Activated naive CD8-positive, alpha-beta T cell (primary cell): ENCODE results near the gene RPGRIP1L.
"Not testable (repeated sequence)": the region's sequence is repeated elsewhere in the genome, so short reads cannot be mapped to it uniquely, and the experiment has no call there.

Experiments used
- H3K27ac Mint-ChIP-seq: one replicate; pipeline ENCODE4 v1.8.0; 2021; ENCODE audit warnings: mixed read lengths
- H3K27me3 Mint-ChIP-seq: one replicate; pipeline ENCODE4 v1.8.0; 2021; ENCODE audit warnings: mixed read lengths
- H3K36me3 Mint-ChIP-seq: one replicate; pipeline ENCODE4 v1.8.0; 2021; ENCODE audit warnings: mixed read lengths
- H3K4me1 Mint-ChIP-seq: one replicate; pipeline ENCODE4 v1.8.0; 2021; ENCODE audit warnings: low read depth, mixed read lengths
- H3K4me3 Mint-ChIP-seq: one replicate; pipeline ENCODE4 v1.8.0; 2021; ENCODE audit warnings: mild to moderate bottlenecking, mixed read lengths
- H3K9me3 Mint-ChIP-seq: one replicate; pipeline ENCODE4 v1.8.0; 2021; ENCODE audit warnings: low read depth, mixed read lengths

RPGRIP1L gene

DNA sequence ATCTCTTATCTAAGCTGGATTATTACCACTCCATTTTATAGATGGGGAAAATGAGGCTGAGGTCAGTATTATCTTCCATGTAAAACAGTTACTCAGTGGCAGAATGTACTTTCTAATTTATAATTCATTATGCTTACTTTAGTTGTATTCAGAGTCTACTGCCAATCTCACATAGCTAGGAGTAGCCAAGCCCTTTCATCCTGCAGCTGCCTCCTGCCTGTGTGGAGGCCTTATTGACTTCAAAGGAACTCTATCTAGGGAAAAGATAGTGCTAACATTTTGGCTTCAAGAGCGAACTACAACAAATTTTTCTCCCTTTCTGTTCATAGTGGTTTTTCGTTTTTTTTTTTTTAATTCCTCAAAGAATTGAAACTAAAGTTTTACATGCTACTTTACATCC is 12.9 kb downstream of the RPGRIP1L start:
- H3K4me1 Mint-ChIP-seq = no peaks in the 10 kb centered on the region
- H3K4me3 Mint-ChIP-seq = no peak overlapping the region
- H3K27me3 Mint-ChIP-seq = no peaks in the 10 kb centered on the region
- H3K27ac Mint-ChIP-seq = no peak overlapping the region
- H3K36me3 Mint-ChIP-seq = peaks cover 22% of the 10 kb centered on the region
- no peaks in the 10 kb centered on the region for H3K9me3 Mint-ChIP-seq

DNA sequence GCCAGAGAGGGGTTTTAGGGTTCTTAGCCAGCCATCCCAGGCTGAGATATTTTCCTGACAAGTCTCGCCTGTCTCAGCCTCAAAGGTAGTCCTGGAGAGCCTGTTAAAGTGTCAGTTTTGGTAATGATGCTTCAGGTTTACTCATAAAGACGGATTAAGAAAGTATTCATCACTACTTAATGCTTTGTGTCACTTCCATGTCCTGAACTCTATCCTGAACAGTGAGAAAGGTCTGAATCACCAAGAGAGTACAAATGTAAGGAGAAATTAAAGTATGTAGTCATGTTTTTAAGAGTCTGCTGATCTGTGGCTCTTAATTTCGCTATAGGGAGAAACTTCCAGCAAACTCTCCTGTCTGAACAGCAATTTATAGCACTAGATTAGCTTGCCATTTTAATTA is 14.0 kb downstream of the RPGRIP1L start:
- Mint-ChIP-seq H3K36me3 (peaks cover 26% of the 10 kb centered on the region), H3K9me3 (no peaks in the 10 kb centered on the region), H3K4me1 (no peaks in the 10 kb centered on the region), H3K27ac (no peak overlapping the region), H3K4me3 (no peak overlapping the region), H3K27me3 (no peaks in the 10 kb centered on the region)

DNA sequence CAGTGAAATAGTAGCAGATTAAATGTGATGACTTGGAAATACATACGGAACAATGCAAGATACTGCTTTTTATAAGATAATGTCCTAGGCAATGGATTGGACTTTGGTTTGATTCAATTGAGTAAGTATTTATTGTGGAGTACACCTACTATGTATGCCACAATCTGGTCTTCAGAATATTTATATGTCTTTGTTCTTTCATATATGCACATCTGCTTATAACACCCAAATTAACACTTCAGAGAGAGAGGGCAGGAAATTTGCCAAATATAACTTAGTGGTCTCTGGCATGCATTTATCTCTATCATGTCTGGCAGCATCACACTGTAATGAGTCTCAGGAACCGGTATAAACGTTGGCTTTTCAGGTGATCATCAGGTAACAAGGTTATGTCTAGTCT is 16.9 kb downstream of the RPGRIP1L start:
- peaks cover 22% of the 10 kb centered on the region for H3K36me3 Mint-ChIP-seq
- no peaks in the 10 kb centered on the region for H3K27me3 Mint-ChIP-seq
- no peaks in the 10 kb centered on the region for H3K9me3 Mint-ChIP-seq
- H3K4me1 Mint-ChIP-seq = no peaks in the 10 kb centered on the region
- no peak overlapping the region for H3K27ac Mint-ChIP-seq
- H3K4me3 Mint-ChIP-seq = no peak overlapping the region

DNA sequence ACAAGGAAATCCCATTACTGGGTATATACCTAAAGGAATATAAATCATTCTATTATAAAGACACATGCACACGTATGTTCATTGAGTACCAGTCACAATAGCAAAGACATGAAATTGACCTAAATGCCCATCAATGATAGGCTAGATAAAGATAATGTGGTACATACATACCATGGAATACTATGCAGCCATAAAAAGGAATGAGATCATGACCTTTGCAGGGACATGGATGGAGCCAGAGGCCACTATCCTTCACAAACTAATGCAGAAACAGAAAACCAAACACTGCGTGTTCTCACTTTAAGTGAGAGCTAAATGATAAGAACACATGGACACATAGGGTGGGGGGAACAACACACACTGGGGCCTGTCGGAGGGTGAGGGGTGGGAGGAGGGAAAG is 18.3 kb downstream of the RPGRIP1L start:
- H3K27me3 Mint-ChIP-seq, H3K4me1 Mint-ChIP-seq, H3K27ac Mint-ChIP-seq, H3K4me3 Mint-ChIP-seq, H3K9me3 Mint-ChIP-seq: not testable (repeated sequence)
- peaks cover 19% of the 10 kb centered on the region for H3K36me3 Mint-ChIP-seq

DNA sequence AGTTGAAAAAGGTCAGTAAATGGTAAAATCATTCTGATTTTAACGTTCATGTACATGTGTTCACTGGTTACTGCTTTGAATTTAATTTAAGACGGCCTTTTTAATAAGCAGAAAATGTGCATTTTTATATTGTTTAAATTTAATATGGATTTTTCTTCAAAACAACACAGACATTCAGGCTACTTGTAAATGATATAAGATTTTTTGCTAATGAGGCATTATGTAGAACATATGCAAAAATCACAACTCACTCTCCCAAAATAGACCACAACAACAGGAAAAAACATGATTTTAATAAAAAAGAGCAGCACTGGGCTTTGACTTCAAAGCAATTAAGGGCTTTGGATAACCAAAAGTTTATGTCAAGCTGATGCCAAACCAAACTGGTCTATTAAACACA is 22.3 kb downstream of the RPGRIP1L start:
- H3K27ac Mint-ChIP-seq = no peak overlapping the region
- H3K27me3 Mint-ChIP-seq = no peaks in the 10 kb centered on the region
- H3K4me1 Mint-ChIP-seq = no peaks in the 10 kb centered on the region
- H3K36me3 Mint-ChIP-seq = peaks cover 31% of the 10 kb centered on the region
- no peak overlapping the region for H3K4me3 Mint-ChIP-seq
- H3K9me3 Mint-ChIP-seq = no peaks in the 10 kb centered on the region

DNA sequence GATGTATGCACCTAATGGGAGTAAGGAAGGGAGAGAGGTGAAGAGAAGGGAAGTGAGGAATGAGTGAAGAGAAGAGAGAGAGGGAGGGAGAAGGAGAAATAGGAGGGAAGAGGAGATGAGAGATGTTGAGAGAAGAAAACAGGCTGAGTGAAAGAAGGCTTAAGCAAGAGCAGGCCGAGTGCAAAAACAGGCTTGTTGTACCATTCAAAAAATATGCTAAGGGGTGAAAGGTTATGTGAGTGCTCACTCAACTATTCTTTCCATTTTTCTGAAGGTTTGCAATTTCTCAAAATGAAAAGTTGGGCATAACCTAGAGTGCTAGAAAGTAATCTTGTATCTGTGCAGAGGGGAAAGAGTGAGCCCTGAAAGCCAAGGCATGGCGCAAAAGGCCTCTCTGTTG is 22.9 kb downstream of the RPGRIP1L start:
- Mint-ChIP-seq H3K27ac (no peak overlapping the region), H3K27me3 (no peaks in the 10 kb centered on the region), H3K4me1 (no peaks in the 10 kb centered on the region), H3K9me3 (no peaks in the 10 kb centered on the region), H3K36me3 (peaks cover 31% of the 10 kb centered on the region), H3K4me3 (no peak overlapping the region)

DNA sequence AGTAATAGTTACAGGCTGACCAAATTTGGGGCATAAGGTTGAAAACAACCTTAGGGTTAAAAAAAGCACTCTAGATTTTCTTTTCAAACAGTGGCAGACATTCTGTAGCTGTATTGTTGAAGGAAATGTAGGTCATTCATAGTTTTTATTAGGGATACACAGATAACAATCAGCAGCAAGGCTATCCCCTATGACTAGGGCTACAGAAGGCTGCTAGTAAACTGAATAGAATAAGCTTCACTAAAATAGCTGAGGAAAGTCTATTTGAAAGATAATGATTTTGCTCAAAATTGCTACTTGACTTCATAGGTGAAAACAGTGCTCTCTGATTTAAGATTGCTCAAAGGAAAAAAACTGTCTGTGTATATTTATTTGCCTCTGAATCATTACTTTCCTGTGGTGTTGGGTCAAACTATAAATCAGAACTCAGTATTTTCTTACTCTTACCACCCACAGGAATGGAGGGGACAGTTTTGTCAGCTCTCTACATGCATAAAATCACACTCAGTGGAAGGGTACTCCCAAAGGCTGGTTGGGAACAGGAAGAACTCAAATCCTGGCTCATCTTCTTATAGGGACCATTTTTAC is 24.8 kb downstream of the RPGRIP1L start:
- H3K27ac Mint-ChIP-seq = no peak overlapping the region
- H3K4me1 Mint-ChIP-seq = no peaks in the 10 kb centered on the region
- H3K27me3 Mint-ChIP-seq = no peaks in the 10 kb centered on the region
- no peak overlapping the region for H3K4me3 Mint-ChIP-seq
- no peaks in the 10 kb centered on the region for H3K9me3 Mint-ChIP-seq
- peaks cover 20% of the 10 kb centered on the region for H3K36me3 Mint-ChIP-seq

DNA sequence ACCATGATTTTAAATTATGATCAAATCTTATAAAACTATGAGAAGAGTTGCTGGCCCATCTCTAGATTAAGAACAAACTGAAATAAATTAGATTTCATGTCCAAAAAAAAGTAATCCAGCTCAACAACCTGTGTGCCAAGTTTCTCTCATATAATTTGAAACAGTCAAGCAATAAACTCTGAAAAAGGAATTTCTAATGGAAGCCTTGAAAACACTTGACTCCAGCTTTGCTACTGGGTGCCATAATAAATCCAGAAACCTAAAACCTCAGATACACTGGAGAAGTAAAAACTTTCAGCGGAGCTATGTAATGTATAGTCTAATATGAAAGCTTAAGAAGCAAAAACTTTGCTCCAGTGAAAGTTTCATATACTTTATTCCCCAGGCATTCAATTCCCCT is 25.5 kb downstream of the RPGRIP1L start:
- Mint-ChIP-seq H3K36me3 (peaks cover 15% of the 10 kb centered on the region), H3K4me1 (no peaks in the 10 kb centered on the region), H3K4me3 (no peak overlapping the region), H3K27me3 (no peaks in the 10 kb centered on the region), H3K9me3 (no peaks in the 10 kb centered on the region), H3K27ac (no peak overlapping the region)

DNA sequence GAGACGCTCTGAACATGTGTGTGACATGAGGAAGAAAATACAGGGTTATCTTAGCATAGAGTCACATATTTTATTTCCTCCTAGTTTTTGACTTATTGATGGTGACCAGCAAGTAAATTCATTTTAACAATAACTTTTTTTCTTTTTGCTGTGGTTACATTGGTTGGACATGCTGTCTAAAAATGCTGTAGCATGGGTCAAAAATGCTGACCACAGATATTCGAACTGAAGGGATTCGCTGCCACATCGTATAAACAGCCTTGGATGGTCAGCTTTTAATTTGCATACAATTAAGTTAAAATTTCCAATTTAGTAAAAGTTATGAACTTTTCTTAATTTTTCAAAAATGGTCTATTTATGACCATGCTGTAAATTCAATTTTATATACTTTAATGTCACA is 30.5 kb downstream of the RPGRIP1L start:
- no peaks in the 10 kb centered on the region for H3K9me3 Mint-ChIP-seq

DNA sequence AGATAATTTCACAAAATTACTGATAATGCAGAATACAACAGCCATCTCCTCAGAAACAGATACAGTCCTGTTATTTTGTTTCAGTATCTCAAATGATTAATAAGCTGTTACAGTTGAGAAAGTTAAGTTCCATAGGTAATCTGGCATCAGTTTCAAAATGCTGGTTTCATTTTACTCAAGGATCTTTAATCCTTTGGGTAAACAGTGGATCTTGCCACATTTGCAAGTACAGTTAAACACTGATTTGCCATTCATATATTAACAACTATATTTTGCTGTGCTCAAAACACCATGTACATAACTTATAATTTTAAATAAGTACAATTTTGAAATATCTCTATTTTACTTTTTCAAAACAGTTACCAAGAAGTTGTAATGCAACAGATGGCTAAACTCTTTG is 31.2 kb downstream of the RPGRIP1L start:
- H3K36me3 Mint-ChIP-seq = peaks cover 2% of the 10 kb centered on the region
- no peaks in the 10 kb centered on the region for H3K4me1 Mint-ChIP-seq
- no peak overlapping the region for H3K27ac Mint-ChIP-seq
- no peak overlapping the region for H3K4me3 Mint-ChIP-seq
- no peaks in the 10 kb centered on the region for H3K9me3 Mint-ChIP-seq
- no peaks in the 10 kb centered on the region for H3K27me3 Mint-ChIP-seq

More for the DNA sequence above, 30.5 kb downstream of the RPGRIP1L start:
- no peaks in the 10 kb centered on the region for H3K27me3 Mint-ChIP-seq
- peaks cover 5% of the 10 kb centered on the region for H3K36me3 Mint-ChIP-seq
- H3K4me1 Mint-ChIP-seq = no peaks in the 10 kb centered on the region
- no peak overlapping the region for H3K4me3 Mint-ChIP-seq
- H3K27ac Mint-ChIP-seq = no peak overlapping the region

DNA sequence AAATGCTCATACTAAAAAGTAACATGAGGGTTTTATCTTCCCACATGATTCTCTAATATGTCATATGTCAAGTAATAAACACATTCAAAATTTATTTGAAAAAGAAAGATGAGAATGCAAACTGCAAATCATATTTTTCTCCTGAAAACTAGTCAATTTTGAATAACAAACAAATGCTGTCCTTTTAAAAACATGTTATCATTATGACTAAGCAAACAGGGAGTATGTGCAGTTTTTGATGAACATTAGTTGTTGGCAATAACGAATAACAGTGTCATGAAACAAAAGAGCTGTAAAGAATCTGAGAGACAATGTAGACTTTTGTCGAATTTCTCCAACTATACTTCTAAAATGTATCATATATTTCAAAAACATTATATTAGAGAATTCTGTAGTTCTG is 34.8 kb downstream of the RPGRIP1L start:
- no peak overlapping the region for H3K27ac Mint-ChIP-seq
- H3K9me3 Mint-ChIP-seq = no peaks in the 10 kb centered on the region
- H3K36me3 Mint-ChIP-seq = no peaks in the 10 kb centered on the region
- H3K27me3 Mint-ChIP-seq = no peaks in the 10 kb centered on the region
- no peaks in the 10 kb centered on the region for H3K4me1 Mint-ChIP-seq
- H3K4me3 Mint-ChIP-seq = no peak overlapping the region

DNA sequence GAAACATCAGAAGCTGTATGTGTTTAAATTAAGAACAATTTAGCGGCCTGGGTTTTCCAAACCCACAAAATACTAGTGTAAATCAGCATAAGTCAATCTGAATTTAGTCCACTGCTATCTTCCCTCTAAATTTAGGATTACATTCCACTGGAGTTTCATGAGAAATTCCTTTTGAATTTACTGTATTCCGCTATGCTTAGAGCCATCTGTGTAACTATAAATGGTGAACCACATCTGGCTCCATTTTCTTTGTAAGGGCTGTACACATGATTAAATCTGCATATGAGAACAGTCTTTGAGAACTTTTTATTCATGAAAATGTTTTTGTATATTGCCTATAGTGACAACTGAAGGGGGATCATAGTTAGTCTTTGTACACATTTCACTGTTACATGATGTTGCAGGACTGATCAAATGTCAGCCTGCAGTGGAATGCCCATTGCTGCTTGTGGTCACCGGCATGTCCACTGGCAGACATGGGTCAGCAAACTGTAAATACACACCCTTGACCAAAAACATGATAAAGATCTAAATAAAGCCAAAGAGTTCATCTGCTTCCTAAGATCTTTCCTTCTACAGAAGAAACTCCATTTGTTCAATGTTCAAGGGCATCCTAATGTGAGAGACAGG is 36.8 kb downstream of the RPGRIP1L start:
- Mint-ChIP-seq H3K36me3 (no peaks in the 10 kb centered on the region), H3K4me1 (no peaks in the 10 kb centered on the region), H3K27ac (no peak overlapping the region), H3K9me3 (no peaks in the 10 kb centered on the region), H3K4me3 (no peak overlapping the region), H3K27me3 (no peaks in the 10 kb centered on the region)

DNA sequence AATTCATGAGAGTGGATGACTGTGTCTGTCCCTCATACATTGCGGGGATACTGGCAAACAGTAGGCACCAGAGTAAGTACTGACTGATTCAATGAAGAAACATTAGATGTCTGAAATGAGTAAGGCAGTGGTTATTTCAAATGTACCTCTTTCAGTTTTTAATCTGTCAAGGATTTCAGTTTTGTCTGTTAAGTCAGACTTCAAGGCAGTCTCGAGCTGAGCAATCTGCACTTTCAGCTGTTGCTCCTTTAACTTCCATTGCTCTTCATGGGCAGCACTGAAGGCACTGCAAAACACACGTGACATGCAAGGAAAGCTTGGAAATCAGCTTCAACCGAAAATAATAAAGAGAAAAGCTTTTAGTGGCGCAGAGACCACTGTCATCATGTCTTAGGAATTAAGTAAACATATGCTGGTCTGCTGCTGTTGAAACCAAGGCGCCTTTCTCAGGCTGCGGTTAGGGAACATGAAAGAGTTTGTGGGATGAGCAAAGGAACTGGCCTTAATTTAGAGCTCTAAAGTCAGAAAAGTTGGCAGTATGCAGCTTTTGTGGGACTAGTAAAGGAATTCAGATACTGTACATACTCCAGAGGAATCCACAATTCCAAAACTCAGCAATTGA is 38.8 kb downstream of the RPGRIP1L start:
- H3K36me3 Mint-ChIP-seq = no peaks in the 10 kb centered on the region
- no peaks in the 10 kb centered on the region for H3K9me3 Mint-ChIP-seq
- H3K27me3 Mint-ChIP-seq = no peaks in the 10 kb centered on the region
- no peak overlapping the region for H3K27ac Mint-ChIP-seq
- H3K4me3 Mint-ChIP-seq = no peak overlapping the region
- H3K4me1 Mint-ChIP-seq = no peaks in the 10 kb centered on the region

DNA sequence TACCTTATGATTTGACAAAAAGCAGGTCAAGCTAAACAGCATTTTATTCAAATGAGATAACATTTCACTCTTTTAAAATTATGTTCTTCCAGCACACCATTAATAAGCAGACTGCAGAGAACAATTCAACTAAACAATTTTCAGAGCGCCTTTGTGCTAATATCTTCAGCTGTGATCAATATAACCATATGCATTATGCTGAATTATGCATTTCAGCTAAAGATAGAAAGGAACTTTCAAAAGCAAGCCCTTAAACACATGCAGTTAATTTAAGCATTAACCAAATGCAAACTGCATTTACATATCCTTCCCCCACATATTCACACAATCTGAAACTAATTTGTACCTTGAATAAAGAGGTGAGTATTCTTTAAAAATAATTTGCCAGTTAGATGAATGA is 41.6 kb downstream of the RPGRIP1L start:
- no peak overlapping the region for H3K27ac Mint-ChIP-seq
- H3K4me1 Mint-ChIP-seq = no peaks in the 10 kb centered on the region
- no peaks in the 10 kb centered on the region for H3K9me3 Mint-ChIP-seq
- H3K36me3 Mint-ChIP-seq = peaks cover 5% of the 10 kb centered on the region
- no peak overlapping the region for H3K4me3 Mint-ChIP-seq
- H3K27me3 Mint-ChIP-seq = no peaks in the 10 kb centered on the region

DNA sequence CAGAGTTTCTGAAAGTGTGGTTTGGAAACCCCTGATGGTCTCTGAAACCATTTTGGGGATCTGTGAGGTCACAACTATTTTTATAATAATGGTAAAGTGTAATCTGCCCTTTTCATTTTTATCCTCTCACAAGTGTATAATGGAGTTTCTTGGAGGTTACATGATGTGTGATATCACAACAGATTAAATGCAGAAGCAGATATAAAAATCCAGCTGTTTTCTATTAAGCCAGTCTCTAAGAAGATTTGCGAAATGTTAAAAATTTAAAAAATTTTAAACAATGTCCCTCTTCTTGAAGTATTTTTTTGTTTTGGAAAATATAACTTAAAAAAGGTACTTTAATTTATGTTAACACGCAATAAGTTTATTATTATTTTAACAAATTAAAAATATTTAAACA is 48.7 kb downstream of the RPGRIP1L start:
- H3K27ac Mint-ChIP-seq = no peak overlapping the region
- no peaks in the 10 kb centered on the region for H3K27me3 Mint-ChIP-seq
- H3K9me3 Mint-ChIP-seq = no peaks in the 10 kb centered on the region
- H3K4me1 Mint-ChIP-seq = no peaks in the 10 kb centered on the region
- H3K4me3 Mint-ChIP-seq = no peak overlapping the region
- H3K36me3 Mint-ChIP-seq = peaks cover 17% of the 10 kb centered on the region

DNA sequence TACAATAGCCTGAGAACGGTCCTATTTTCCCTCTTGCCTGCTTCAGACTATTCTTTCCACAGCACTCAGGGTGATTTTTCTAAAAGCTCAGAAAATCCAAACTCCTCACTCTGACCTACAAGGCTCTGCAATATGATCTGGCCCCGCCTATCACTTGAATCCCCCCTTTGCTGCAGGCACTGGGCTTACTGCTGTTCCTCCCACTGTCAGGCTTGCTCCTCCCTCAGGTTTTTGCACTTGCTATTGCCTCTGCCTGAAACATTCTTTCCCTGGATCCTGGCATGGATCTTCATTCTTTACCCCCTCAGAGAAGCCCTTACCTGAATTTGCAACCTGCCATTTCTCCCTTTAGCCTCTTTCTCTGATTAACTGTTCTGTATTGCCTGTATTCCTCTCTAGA is 52.3 kb downstream of the RPGRIP1L start:
- Mint-ChIP-seq H3K36me3 (peaks cover 19% of the 10 kb centered on the region), H3K4me3 (no peak overlapping the region), H3K4me1 (no peaks in the 10 kb centered on the region), H3K27ac (no peak overlapping the region), H3K27me3 (no peaks in the 10 kb centered on the region), H3K9me3 (no peaks in the 10 kb centered on the region)
